GM23248 (cell line): ENCODE data around the gene ROPN1L.

Source experiments
- EZH2 ChIP-seq: fragments of 200-600 bp; sonication (generic); IDR thresholded peaks from 2 replicates; pipeline ENCODE4 v1.6.1; 2018; ENCODE audit warnings: antibody characterized with exemption, mild to moderate bottlenecking; ENCODE audit not compliant: insufficient read depth, poor library complexity, severe bottlenecking
- EZH2phosphoT487 ChIP-seq: fragments of 200-600 bp; sonication (generic); IDR thresholded peaks from 2 replicates; pipeline ENCODE4 v1.6.1; 2018; ENCODE audit warnings: antibody characterized with exemption, moderate library complexity, mild to moderate bottlenecking, low read depth; ENCODE audit not compliant: insufficient read depth

DNA sequence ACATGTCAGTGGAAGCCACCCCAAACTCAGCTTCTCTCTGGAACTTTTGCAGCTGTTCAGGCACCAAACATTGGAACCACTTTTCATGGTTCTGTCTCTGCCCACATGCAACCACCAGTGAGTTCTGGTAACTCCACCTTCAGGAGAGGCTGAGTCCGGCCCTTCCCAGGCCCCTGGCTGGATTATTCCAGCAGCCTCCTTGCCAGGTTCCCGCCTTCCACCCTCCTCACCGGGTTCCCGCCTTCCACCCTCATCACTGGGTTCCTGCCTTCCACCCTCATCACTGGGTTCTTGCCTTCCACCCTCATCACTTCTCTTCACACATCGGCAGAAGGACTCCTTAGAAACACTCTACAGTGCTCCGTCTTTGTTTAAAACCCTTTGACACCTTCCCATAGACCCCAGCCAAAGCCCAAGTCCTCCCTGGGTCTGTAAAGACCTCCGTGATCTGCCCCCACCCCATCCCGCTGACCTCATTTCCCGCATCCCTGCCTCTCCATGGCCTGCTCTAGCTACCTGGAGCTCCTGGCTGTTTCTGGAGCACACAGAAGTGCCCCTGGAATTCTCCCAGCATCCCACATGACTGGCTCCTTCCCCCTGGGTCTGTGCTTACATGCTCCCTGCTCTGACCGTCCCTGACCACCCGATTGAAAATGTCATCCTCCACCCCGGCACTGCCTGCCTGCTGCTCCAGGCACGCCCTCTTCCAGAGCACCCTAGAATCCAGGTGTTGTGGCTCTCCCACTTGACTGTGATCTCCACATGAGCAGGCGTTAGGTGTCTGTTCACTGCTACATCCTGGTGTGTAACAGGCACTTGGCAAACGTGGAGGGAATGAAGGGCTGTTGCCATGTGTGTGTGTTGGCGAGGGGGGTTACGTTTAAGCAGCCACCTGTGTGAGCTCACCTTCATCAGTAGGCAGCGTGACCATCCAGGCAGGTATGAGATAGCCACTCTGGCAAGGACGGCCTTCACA lies 17.7 kb downstream of the ROPN1L start:
- no peak for TF ChIP-seq EZH2phosphoT487
- no peak for TF ChIP-seq EZH2
